Duodenal mucosa (tissue), 2 donors: Measurements from ENCODE around the gene CPSF4L.
A peak's percentile ranks its signal among the peaks of the same experiment; 100 is the strongest.

Experiments
- H3K27ac ChIP-seq: one replicate; pipeline ENCODE4 v1.7.0; 2013; ENCODE audit warnings: low read depth, low read length
- H3K27me3 ChIP-seq, 2 donors: one replicate each; pipeline ENCODE4 v1.7.0; 2013; ENCODE audit warnings: low read length in 2 of 2, control low read depth in 1 of 2; ENCODE audit not compliant: insufficient read depth in 2 of 2, control insufficient read depth in 1 of 2
- H3K36me3 ChIP-seq, 2 donors: one replicate each; pipeline ENCODE4 v1.7.0; 2013; ENCODE audit warnings: low read length in 2 of 2, control low read depth in 1 of 2; ENCODE audit not compliant: insufficient read depth in 2 of 2, control insufficient read depth in 1 of 2
- H3K4me1 ChIP-seq, 2 donors: one replicate each; pipeline ENCODE4 v1.7.0; 2013; ENCODE audit warnings: low read length in 2 of 2, control low read depth in 1 of 2; ENCODE audit not compliant: insufficient read depth in 2 of 2, control insufficient read depth in 1 of 2
- H3K4me3 ChIP-seq, 2 donors: one replicate each; pipeline ENCODE4 v1.7.0; 2013; ENCODE audit warnings: low read length in 2 of 2, low read depth in 1 of 2
- H3K9ac ChIP-seq, 2 donors: one replicate each; pipeline ENCODE4 v1.7.0; 2013; ENCODE audit warnings: low read length in 2 of 2, low read depth in 1 of 2
- H3K9me3 ChIP-seq, 2 donors: one replicate each; pipeline ENCODE4 v1.7.0; 2013; ENCODE audit warnings: low read length in 2 of 2, control low read depth in 1 of 2; ENCODE audit not compliant: control insufficient read depth in 1 of 2

Gene CPSF4L

DNA sequence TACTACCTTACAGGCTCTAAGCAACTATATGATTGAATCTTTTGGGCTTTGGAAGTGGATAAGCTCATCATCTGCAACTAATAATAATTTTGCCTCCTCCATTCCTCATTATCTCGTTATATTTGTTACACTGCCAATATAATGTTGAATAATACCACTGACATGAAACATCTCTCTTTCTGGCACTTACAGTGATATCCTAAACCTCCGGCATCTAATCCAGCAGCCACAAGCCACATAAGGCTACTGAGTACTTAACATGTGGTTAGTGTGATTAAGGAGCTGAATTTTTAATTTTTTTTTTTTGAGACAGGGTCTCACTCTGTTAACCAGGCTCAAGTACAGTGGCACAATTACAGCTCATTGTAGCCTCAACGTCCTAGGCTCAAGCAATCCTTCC is 40.5 kb upstream of the CPSF4L start:
- H3K36me3 ChIP-seq = peaks cover 4 to 5% of the 10 kb centered on the region in 2 donors
- no peaks in the 10 kb centered on the region for H3K27me3 ChIP-seq
- peaks cover 50 to 58% of the 10 kb centered on the region in 2 donors for H3K4me1 ChIP-seq
- no peak overlapping the region for H3K27ac ChIP-seq
- no peaks in the 10 kb centered on the region for H3K9me3 ChIP-seq
- H3K9ac ChIP-seq = no peak overlapping the region
- no peak overlapping the region for H3K4me3 ChIP-seq

DNA sequence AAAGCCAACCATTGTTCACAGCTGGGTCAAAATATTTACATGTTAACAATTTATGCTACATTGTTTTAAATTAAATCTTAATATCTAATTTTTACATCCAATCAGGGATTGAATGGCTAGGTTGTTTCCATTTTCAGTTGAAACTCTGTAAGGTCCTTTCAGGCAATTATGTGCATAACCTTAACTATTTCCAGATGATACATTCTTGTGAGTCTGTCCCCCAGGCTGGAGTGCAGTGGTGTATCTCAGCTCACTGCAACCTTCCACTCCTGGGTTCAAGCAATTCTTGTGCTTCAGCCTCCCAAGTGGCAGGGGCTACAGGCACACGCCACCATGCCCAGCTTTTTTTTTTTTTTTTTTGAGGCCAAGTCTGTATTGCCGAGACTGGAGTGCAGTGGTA is 39.7 kb upstream of the CPSF4L start:
- no peaks in the 10 kb centered on the region for H3K9me3 ChIP-seq
- no peak overlapping the region for H3K9ac ChIP-seq
- H3K4me3 ChIP-seq = no peak overlapping the region
- peaks cover 4 to 5% of the 10 kb centered on the region in 2 donors for H3K36me3 ChIP-seq
- no peak overlapping the region for H3K27ac ChIP-seq
- no peaks in the 10 kb centered on the region for H3K27me3 ChIP-seq
- H3K4me1 ChIP-seq = peaks cover 42 to 49% of the 10 kb centered on the region in 2 donors

DNA sequence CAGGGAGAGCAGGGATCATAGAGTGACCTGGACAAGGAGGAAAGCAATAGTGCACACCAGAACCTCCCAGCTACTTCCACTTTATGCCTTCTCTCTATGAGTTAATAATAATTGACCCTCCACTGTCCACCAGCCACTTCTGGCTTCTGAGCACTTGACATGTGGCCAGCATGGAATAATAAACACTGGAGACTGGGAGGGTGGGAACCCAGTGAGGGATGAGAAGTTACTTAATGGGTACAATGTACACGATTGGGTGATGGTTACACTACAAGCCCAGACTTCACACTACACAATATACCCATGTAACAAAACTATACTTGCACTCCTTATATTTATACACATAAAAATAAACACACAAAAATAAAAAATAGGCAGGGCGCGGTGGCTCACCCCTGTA is 38.7 kb upstream of the CPSF4L start:
- no peak overlapping the region for H3K27ac ChIP-seq
- no peaks in the 10 kb centered on the region for H3K9me3 ChIP-seq
- H3K36me3 ChIP-seq = peaks cover 4 to 5% of the 10 kb centered on the region in 2 donors
- H3K27me3 ChIP-seq = no peaks in the 10 kb centered on the region
- H3K9ac ChIP-seq = no peak overlapping the region
- H3K4me1 ChIP-seq = peaks cover 32 to 40% of the 10 kb centered on the region in 2 donors
- H3K4me3 ChIP-seq = peak overlapping the region in 1 of 2 donors; percentile 10

DNA sequence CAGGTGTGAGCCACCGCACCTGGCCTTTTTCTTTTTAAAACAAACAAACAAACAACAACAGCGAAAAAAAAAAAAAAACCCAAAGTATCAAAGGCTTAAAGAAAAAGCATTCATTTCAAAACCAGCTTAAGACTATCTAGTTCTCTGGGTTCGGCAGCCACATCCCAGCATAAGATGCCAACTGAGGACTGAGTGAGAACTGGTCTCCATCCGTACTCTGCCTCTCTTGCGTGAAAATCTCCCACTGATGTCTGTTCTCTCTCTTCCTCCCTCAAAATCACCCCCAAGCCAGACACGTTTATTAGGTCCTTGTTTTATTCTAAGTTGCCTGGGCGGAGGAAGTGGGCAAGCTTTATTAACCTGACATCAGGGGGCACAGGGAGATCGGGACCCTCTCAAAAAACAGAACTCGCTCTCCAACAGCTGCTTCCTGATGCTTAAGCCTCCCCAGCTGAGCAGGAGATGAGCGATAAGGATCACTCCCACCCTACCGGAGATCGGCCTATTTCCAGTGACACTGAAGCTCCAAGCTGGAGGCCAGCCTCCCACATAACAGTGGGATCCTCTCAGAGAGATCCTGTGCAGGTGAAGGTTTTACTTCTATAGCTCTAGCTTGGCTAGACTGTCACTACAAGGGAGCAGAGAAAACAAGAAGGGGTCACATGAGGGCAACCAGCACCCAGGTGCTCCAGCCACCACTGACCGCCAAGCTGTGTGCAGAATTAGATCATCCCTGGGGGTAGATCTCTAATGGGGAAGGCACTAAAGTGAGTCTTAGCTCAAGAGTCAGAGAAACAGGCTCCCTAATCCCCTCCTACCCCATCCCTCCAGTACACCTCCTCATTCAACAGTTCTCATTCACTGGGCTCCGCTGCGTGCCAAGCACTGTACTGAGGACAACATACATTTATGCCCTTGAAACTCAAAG is 36.5 kb upstream of the CPSF4L start:
- no peak overlapping the region for H3K9ac ChIP-seq
- H3K27ac ChIP-seq = no peak overlapping the region
- no peak overlapping the region for H3K4me3 ChIP-seq
- H3K9me3 ChIP-seq = no peaks in the 10 kb centered on the region
- H3K4me1 ChIP-seq = peaks cover 27 to 33% of the 10 kb centered on the region in 2 donors
- H3K27me3 ChIP-seq = no peaks in the 10 kb centered on the region
- H3K36me3 ChIP-seq = peaks cover 4 to 7% of the 10 kb centered on the region in 2 donors

DNA sequence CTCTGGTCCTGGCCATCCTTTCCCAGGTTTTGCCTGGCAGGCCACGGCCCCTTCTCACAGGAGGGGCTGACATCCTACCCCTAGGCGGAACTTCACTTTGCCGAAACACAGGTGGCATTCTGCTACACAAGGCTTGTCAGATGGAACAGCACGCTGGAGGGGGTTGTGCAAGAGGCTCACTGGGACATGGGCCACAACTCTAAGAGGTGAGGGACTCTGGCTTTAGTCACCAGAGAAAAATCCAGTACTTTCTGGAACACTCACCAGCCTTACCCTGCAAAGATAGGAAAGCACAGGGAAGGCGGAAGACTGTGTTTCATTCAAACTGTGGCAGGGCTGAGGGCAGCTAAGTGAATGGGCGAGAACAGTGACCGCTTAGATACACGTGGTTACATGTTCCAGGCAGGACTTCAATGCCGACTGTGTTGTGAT is 31.8 kb upstream of the CPSF4L start:
- H3K4me3 ChIP-seq = no peak overlapping the region

DNA sequence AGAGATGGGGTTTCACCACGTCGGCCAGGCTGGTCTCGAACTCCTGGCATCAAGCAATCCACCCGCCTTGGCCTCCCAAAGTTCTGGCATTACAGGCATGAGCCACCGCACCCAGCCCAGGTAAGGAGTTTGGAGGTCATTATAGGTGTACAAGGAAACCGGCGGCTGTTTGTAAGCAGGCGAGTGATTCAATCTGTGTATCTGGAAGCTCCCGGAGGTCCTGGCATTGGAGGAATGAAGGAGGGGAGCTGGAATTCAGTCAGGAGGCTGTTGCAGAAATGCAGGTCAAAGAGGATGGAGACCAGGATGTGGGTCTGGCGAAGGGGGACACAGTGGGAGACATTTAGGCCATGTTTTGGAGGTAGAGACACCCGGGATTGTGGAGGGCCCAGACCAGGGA is 31.4 kb upstream of the CPSF4L start:
- Histone ChIP-seq H3K36me3 (peaks cover 2 to 3% of the 10 kb centered on the region in 2 donors), H3K4me1 (peaks cover 50 to 60% of the 10 kb centered on the region in 2 donors), H3K9ac (no peak overlapping the region), H3K4me3 (no peak overlapping the region), H3K27ac (peak overlapping the region; percentile 30), H3K9me3 (no peaks in the 10 kb centered on the region), H3K27me3 (no peaks in the 10 kb centered on the region)

More for the DNA sequence above, 31.8 kb upstream of the CPSF4L start:
- Histone ChIP-seq H3K36me3 (peaks cover 2 to 3% of the 10 kb centered on the region in 2 donors), H3K9me3 (no peaks in the 10 kb centered on the region), H3K27ac (peak overlapping the region; percentile 30), H3K27me3 (no peaks in the 10 kb centered on the region), H3K9ac (no peak overlapping the region), H3K4me1 (peaks cover 50 to 61% of the 10 kb centered on the region in 2 donors)

DNA sequence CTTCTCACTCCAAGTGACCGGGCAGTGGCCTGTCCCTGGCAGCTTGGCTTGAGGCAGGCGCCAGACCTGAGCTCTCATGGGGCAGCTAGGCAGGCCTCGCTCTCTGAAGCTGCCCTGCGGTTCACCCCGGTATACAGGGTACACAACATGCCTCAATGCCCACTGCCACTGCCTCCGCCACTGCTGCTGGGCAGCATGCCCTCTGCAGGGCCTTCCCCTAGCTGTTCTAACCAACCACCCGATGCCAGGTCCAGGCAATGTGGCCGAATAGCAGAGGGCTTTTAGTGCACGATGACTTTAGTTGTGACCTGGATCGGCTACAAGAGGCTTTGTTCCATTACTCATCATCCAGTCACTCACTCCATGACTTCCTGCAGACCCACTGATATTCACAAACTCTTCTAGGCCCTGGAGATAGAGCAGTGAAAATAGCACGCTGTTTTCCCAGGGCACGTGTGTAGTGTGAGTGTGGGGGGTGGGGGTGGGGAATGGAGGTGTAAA is 30.4 kb upstream of the CPSF4L start:
- Histone ChIP-seq H3K27me3 (no peaks in the 10 kb centered on the region), H3K36me3 (peaks cover 2 to 3% of the 10 kb centered on the region in 2 donors), H3K4me1 (peaks cover 58 to 67% of the 10 kb centered on the region in 2 donors), H3K9me3 (no peaks in the 10 kb centered on the region), H3K27ac (peak overlapping the region; percentile 64), H3K9ac (peak overlapping the region; percentile 33 to 56), H3K4me3 (peak overlapping the region; percentile 23 to 43)

DNA sequence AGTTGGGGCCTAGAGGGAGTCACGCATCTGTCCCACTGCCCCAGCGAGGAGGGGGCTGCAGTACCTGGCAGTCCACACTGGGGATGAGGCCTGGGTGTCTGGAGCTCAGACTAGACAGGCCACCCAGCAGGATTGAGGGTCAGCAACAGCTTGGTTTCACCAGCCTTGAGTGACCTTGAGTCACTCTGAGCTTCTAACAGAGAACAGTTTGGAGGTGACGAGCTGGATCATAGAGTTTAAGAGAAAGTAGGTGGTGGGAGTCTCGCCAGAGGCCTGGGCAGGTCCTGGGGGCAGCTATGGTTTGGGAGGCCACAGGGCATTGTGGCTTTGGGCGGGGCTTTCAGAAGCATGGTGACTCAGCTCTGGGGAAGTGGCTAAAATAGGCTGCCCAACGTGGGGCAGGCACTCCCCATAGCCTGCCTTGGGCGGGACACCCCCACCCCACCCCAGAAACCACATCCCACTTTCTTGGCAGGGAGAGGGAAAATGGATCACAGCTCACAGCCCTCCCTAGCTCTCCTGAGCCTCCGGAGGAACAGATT is 29.7 kb upstream of the CPSF4L start:
- H3K4me3 ChIP-seq = peak overlapping the region; percentile 23 to 43
- peaks cover 62 to 72% of the 10 kb centered on the region in 2 donors for H3K4me1 ChIP-seq
- peak overlapping the region; percentile 64 for H3K27ac ChIP-seq
- H3K27me3 ChIP-seq = no peaks in the 10 kb centered on the region
- peak overlapping the region; percentile 33 to 56 for H3K9ac ChIP-seq
- H3K9me3 ChIP-seq = no peaks in the 10 kb centered on the region
- peaks cover 3 to 7% of the 10 kb centered on the region in 2 donors for H3K36me3 ChIP-seq

DNA sequence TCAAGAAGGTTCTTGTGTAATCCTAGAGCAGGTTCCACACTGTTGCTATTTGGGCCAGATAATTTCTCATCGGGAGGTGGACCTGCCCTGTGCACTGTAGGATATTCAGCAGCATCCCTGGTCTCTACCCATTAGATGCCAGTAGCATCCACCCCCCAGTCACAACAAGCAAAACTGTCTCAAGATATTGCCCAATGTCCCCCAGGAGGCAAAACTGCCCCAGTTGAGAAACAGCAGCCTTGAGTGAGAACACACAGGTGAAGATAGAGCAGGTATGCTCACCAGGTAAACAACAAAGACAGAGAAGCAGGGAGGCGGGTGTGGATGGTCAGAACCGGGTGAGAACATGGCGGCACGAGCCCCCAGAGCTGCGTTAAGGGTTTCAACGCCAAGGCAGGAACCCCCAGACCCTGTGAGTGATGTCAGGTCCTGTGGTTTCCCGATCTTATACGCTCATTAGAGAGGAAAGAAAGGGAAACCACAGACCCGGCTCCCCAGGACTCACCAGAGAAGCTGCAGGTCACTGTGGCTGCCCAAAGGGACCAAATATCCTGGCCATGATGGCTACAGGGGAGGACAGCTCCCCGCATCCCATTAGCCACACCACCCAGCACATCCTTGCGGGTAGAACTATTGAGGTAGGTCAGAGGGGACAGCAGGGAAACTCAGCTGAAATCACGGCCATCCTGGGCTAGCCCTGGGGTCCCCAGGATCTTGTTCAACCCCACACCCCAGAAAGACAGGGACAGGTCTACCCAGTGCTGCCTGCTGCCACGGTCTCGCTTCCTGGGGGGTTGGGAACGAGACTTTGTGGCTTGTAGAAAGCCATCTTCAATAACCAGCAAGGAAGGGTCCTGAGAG is 28.9 kb upstream of the CPSF4L start:
- H3K4me1 ChIP-seq = peaks cover 62 to 72% of the 10 kb centered on the region in 2 donors
- H3K9ac ChIP-seq = peak overlapping the region; percentile 33 to 56
- H3K36me3 ChIP-seq = peaks cover 3 to 14% of the 10 kb centered on the region in 2 donors
- peak overlapping the region; percentile 5 to 45 for H3K4me3 ChIP-seq
- H3K27me3 ChIP-seq = no peaks in the 10 kb centered on the region
- peak overlapping the region; percentile 27 for H3K27ac ChIP-seq
- H3K9me3 ChIP-seq = no peaks in the 10 kb centered on the region
